NB4 (cell line): ENCODE measurements around the gene ATG2B.

Experiments
- POLR2A ChIP-seq: IDR thresholded peaks from 2 replicates; pipeline ENCODE4 v1.6.1; 2011; ENCODE audit warnings: mild to moderate bottlenecking; ENCODE audit not compliant: insufficient read length; ENCODE audit errors: extremely low read depth
- TF ChIP-seq, protein P1 (sequence below): IDR thresholded peaks from one replicate; pipeline ENCODE4 v1.5.1; 2012; ENCODE audit warnings: low read depth, low read length
- TF ChIP-seq, protein P2 (sequence below): IDR thresholded peaks from 2 replicates; pipeline ENCODE4 v1.6.1; 2011; ENCODE audit warnings: low read depth, low read length

DNA sequence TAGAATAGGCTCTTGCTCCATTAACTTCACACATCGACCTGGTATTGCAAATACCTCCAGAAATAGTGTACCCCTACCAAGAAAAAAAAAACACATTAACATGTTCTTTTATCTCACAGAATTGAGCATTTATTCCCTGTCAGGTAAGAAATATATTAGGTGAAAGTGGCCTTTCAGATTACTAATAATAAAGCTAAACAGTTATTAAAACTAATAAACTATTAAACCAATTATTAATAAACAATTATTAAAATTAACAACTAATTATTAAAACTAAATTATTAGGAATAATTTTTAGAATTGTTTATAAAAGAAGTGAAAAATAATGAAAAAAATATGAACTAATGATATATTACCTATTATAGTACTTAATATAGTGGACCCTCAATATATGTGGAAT is 21.6 kb upstream of the ATG2B start:
- TF ChIP-seq, protein P1, sequence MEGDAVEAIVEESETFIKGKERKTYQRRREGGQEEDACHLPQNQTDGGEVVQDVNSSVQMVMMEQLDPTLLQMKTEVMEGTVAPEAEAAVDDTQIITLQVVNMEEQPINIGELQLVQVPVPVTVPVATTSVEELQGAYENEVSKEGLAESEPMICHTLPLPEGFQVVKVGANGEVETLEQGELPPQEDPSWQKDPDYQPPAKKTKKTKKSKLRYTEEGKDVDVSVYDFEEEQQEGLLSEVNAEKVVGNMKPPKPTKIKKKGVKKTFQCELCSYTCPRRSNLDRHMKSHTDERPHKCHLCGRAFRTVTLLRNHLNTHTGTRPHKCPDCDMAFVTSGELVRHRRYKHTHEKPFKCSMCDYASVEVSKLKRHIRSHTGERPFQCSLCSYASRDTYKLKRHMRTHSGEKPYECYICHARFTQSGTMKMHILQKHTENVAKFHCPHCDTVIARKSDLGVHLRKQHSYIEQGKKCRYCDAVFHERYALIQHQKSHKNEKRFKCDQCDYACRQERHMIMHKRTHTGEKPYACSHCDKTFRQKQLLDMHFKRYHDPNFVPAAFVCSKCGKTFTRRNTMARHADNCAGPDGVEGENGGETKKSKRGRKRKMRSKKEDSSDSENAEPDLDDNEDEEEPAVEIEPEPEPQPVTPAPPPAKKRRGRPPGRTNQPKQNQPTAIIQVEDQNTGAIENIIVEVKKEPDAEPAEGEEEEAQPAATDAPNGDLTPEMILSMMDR = no peak
- TF ChIP-seq, protein P2, sequence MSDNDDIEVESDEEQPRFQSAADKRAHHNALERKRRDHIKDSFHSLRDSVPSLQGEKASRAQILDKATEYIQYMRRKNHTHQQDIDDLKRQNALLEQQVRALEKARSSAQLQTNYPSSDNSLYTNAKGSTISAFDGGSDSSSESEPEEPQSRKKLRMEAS = no peak
- TF ChIP-seq POLR2A = no peak
